ENCODE results near the gene OLIG1. TPM values are rescaled to one million over a fixed set of nuclear protein-coding genes. Genes with fewer than 3 reads are reported as not detected.

OLIG1 gene
- total RNA-seq, 2 experiments from 2014 or later = not detected

DNA sequence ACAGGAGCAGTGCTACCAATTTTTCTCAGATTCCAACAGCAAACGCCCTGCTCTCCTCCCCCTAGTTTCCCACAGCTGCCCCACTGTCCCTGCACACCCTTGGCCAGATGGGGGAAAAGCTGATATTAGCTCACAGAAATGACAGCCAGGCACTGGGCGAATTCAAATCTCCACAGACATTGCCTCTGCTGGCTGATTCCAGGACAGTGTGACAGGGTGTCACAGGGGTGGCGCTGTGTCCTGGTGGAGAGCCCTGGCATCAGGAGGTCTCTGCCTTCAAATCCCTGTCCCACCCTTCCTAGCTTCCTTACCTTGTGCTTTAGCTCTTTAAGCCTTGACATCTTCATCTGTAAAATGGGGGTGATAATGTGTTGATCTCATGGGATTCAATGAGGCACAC, 10.4 kb downstream of the OLIG1 start:
- intact Hi-C loops (cut with DNase I, micrococcal nuclease) = no loop called here
- Mint-ChIP-seq H3K27me3 (peaks cover 21% of the 10 kb centered on the region), H3K36me3 (ENCODE audit: low read depth) (no peaks in the 10 kb centered on the region), H3K27ac (no peak overlapping the region), H3K4me1 (ENCODE audit: low read depth) (no peaks in the 10 kb centered on the region), H3K4me3 (no peak overlapping the region), H3K9me3 (no peaks in the 10 kb centered on the region)
- TF ChIP-seq, protein P1, sequence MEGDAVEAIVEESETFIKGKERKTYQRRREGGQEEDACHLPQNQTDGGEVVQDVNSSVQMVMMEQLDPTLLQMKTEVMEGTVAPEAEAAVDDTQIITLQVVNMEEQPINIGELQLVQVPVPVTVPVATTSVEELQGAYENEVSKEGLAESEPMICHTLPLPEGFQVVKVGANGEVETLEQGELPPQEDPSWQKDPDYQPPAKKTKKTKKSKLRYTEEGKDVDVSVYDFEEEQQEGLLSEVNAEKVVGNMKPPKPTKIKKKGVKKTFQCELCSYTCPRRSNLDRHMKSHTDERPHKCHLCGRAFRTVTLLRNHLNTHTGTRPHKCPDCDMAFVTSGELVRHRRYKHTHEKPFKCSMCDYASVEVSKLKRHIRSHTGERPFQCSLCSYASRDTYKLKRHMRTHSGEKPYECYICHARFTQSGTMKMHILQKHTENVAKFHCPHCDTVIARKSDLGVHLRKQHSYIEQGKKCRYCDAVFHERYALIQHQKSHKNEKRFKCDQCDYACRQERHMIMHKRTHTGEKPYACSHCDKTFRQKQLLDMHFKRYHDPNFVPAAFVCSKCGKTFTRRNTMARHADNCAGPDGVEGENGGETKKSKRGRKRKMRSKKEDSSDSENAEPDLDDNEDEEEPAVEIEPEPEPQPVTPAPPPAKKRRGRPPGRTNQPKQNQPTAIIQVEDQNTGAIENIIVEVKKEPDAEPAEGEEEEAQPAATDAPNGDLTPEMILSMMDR (IDR thresholded peaks at IDR 0.05) = no peak
- H3K9me3 ChIP-seq (ENCODE audit: control insufficient read depth in 1 of 2, insufficient read depth in 1 of 2, low read length in 2 of 2) = no peaks in the 10 kb centered on the region
- POLR2A ChIA-PET = no interaction called here
- no peak overlapping the region for H3K27ac ChIP-seq (ENCODE audit: low read depth in 1 of 2, low read length in 2 of 2)
- ATAC-seq (ENCODE audit: poor library complexity) (no peak), DNase-seq (no peak)
- CTCF ChIA-PET = no interaction called here
- H3K4me1 ChIP-seq (ENCODE audit: insufficient read depth, low read length) = no peaks in the 10 kb centered on the region
- H3K27me3 ChIP-seq (ENCODE audit: control insufficient read depth in 1 of 2, insufficient read depth in 2 of 2, low read length in 2 of 2) = peaks cover 5 to 8% of the 10 kb centered on the region in 2 experiments
- no peaks in the 10 kb centered on the region for H3K36me3 ChIP-seq (ENCODE audit: insufficient read depth, low read length)
- no peak overlapping the region for H3K4me3 ChIP-seq (ENCODE audit: low read length)

DNA sequence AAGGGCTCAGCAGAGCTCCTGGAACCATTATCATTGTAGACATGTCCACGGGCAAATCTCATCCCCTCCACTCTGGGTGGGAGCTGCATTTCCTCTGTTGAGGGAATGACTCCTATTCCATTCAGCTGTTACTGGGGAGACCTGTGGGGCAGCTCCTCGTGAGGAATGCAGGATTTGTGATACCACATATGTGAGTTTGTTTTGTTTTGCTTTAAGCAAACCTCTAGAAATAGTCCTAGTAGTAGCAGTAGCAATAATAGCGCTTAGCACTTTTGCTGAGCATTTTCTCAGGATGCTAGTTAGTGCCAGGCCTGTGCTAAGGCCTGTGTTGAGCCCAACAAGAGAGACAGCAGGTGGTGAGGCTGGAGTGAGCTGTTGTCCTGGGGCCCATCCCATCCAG, 10.8 kb downstream of the OLIG1 start:
- no peaks in the 10 kb centered on the region for H3K9me3 ChIP-seq (ENCODE audit: control insufficient read depth in 1 of 2, insufficient read depth in 1 of 2, low read length in 2 of 2)
- Mint-ChIP-seq H3K4me3 (no peak overlapping the region), H3K4me1 (ENCODE audit: low read depth) (no peaks in the 10 kb centered on the region), H3K27ac (no peak overlapping the region), H3K36me3 (ENCODE audit: low read depth) (no peaks in the 10 kb centered on the region), H3K27me3 (peaks cover 21% of the 10 kb centered on the region), H3K9me3 (no peaks in the 10 kb centered on the region)
- DNase-seq (no peak), ATAC-seq (ENCODE audit: poor library complexity) (no peak)
- peaks cover 4 to 5% of the 10 kb centered on the region in 2 experiments for H3K27me3 ChIP-seq (ENCODE audit: control insufficient read depth in 1 of 2, insufficient read depth in 2 of 2, low read length in 2 of 2)
- no peak overlapping the region for H3K27ac ChIP-seq (ENCODE audit: low read depth in 1 of 2, low read length in 2 of 2)
- ChIA-PET CTCF (no interaction called here), POLR2A (no interaction called here)
- intact Hi-C loops (cut with DNase I, micrococcal nuclease) = no loop called here
- no peak overlapping the region for H3K4me3 ChIP-seq (ENCODE audit: low read length)
- no peaks in the 10 kb centered on the region for H3K36me3 ChIP-seq (ENCODE audit: insufficient read depth, low read length)
- TF ChIP-seq, protein P1 (IDR thresholded peaks at IDR 0.05) = no peak
- H3K4me1 ChIP-seq (ENCODE audit: insufficient read depth, low read length) = no peaks in the 10 kb centered on the region

DNA sequence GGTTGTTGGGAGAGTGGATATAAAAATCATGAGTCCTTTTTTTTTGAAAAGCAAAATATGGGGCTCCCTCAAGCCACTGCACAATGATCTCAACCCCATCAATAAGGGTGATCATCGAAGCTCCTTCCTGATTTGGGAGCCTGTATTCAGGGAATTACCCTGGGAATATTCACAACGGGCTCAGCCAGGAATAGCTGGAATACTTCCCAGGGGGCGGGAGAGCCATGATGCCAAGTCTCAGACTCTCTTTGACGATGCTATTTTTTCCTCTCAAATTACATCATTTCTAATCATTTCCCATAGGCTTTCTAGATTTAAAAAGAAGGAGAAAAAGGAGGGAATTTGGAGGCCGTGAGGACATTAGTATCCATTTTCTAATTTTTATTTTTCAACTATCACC, 18.4 kb downstream of the OLIG1 start:
- ATAC-seq (ENCODE audit: poor library complexity) = no peak
- H3K27me3 ChIP-seq (ENCODE audit: control insufficient read depth in 1 of 2, insufficient read depth in 2 of 2, low read length in 2 of 2) = peaks cover 0 to 4% of the 10 kb centered on the region in 2 experiments
- no peak overlapping the region for H3K27ac Mint-ChIP-seq
- H3K27me3 Mint-ChIP-seq = peaks cover 9% of the 10 kb centered on the region
- H3K36me3 ChIP-seq (ENCODE audit: insufficient read depth, low read length) = no peaks in the 10 kb centered on the region
- H3K36me3 Mint-ChIP-seq (ENCODE audit: low read depth) = no peaks in the 10 kb centered on the region
- ChIA-PET POLR2A (no interaction called here), CTCF (no interaction called here)
- no peak overlapping the region for H3K4me3 Mint-ChIP-seq
- no peaks in the 10 kb centered on the region for H3K9me3 Mint-ChIP-seq
- intact Hi-C loops (cut with DNase I, micrococcal nuclease) = no loop called here
- H3K27ac ChIP-seq (ENCODE audit: low read depth in 1 of 2, low read length in 2 of 2) = no peak overlapping the region
- no peaks in the 10 kb centered on the region for H3K4me1 Mint-ChIP-seq (ENCODE audit: low read depth)
- H3K9me3 ChIP-seq (ENCODE audit: control insufficient read depth in 1 of 2, insufficient read depth in 1 of 2, low read length in 2 of 2) = no peaks in the 10 kb centered on the region
- TF ChIP-seq, protein P1 (IDR thresholded peaks at IDR 0.05) = no peak
- no peak for DNase-seq
- H3K4me1 ChIP-seq (ENCODE audit: insufficient read depth, low read length) = no peaks in the 10 kb centered on the region
- no peak overlapping the region for H3K4me3 ChIP-seq (ENCODE audit: low read length)

Measured in CD4-positive, alpha-beta T cell (primary cell).